ENCODE measurements around the gene ZP2.

The ZP2 gene

GRCh38 chr16:21167360-21167759, 44.0 kb downstream of the ZP2 start:
- TF ChIP-seq CTCF (IDR thresholded peaks at IDR 0.05), result no peak

GRCh38 chr16:21166561-21166961, 44.8 kb downstream of the ZP2 start:
- TF ChIP-seq CTCF (IDR thresholded peaks at IDR 0.05), result no peak

GRCh38 chr16:21164521-21165168, 46.7 kb downstream of the ZP2 start:
- no peak for TF ChIP-seq CTCF (IDR thresholded peaks at IDR 0.05)

GRCh38 chr16:21163576-21163975, 47.8 kb downstream of the ZP2 start:
- TF ChIP-seq CTCF (IDR thresholded peaks at IDR 0.05), result no peak

- TF ChIP-seq CTCF (IDR thresholded peaks at IDR 0.05), result no peak
These were observed 48.7 kb downstream of the ZP2 start for GRCh38 chr16:21162661-21163151.

- TF ChIP-seq CTCF (IDR thresholded peaks at IDR 0.05), result no peak
These were observed 50.2 kb downstream of the ZP2 start for GRCh38 chr16:21161211-21161610.

- TF ChIP-seq CTCF (IDR thresholded peaks at IDR 0.05), result no peak
These were observed 51.1 kb downstream of the ZP2 start for GRCh38 chr16:21160276-21160675.
